ENCODE measurements around the gene MRPL48.
"Not testable (repeated sequence)": the region's sequence is repeated elsewhere in the genome, so short reads cannot be mapped to it uniquely, and the experiment has no call there.

Gene MRPL48

GRCh38 chr11:73779084-73779902 is 8.4 kb upstream of the MRPL48 start:
- DNase-seq (ENCODE audit: low read depth): peak; percentile 97

DNA sequence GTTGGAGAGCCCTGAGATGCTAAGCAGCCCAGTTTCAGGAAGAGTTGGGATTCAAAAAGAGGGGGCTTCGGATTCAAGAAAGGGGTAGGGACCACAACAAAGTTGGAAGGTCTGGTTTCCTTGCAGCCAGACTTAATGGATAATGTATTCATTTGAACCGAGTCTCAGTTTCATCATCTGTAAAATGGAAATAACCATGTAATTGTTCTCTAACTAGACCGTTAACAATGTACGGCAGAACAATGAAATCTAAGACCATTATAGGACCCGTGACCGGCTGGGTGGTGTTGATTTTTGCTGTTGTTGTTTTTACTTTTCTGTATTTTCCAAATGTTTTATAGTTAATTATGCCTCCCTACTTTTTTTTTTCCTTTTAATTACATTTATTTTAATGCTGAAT is 6.4 kb upstream of the MRPL48 start:
- DNase-seq (ENCODE audit: low read depth): no peak

DNA sequence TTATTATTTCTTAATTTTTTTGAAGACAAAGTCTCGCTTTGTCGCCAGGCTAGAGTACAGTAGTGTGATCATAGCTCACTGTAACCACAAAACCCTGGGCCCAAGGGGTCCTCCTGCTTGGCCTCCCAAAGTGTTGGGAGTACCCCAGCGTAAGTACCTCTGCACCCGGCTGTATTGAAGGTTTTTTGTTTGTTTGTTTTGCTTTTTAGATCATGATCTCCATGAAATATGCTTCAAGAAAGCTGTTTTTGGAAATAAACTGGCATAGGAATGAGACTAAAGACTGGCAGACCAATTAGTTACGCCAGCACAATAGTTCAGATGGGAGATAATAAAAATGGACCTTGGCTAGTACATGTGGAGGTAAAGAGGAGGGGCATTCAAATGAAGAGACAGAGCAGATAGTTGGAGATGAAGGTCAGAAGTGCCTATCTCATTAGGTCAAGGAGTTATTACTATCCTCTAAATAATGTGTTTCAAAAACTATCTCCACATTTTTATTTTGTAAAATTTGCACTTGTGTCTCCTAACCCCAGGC is 4.1 kb upstream of the MRPL48 start:
- no peak for DNase-seq (ENCODE audit: low read depth)

- DNase-seq (ENCODE audit: low read depth): no peak
These were observed 3.5 kb upstream of the MRPL48 start for GRCh38 chr11:73784080-73784634.

DNA sequence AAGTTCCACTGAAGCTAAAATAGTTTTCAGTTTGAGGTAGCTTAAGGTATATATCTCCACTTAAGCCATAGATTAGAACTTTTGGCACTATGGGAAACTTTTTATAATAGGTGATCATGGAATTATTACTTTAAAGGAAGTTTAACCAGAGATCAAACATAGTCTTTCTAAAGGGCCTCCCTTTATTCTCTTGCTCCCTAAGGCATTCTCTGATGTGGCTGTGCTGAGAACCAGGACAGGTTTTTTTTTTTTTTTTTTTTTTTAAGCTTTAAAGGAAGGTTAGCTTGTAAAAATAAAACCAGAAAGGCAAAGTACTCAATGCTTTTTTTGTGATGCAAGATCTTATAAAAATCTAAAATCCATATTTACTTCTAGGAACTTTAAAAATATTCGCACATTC is 2.9 kb upstream of the MRPL48 start:
- DNase-seq (ENCODE audit: low read depth): no peak

- DNase-seq (ENCODE audit: low read depth): not testable (repeated sequence)
These were observed 2.2 kb upstream of the MRPL48 start for GRCh38 chr11:73785467-73785866.

DNA sequence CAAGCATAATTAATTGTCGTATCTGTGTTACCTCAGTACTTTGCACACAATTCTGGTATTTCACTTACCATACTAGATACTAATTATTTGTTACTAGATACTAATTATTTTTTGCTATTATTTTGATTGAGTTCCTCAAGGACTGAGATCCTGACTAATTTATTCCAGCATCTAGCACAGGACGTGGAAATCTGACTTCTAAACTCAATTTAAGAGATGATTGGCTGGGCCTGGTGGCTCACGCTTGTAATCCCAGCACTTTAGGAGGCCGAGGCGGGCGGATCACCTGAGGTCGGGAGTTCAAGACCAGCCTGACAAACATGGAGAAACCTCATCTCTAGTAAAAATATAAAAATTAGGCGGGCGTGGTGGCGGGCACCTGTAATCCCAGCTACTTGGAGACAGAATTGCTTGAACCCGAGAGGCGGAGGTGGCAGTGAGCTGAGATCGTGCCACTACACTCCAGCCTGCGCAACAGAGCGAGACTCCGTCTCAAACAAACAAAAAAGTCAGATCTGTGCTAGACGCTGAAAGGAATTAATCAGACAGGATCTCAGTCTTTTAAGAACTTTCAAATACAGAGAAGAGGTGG is 527 bp upstream of the MRPL48 start:
- DNase-seq (ENCODE audit: low read depth): no peak

DNA sequence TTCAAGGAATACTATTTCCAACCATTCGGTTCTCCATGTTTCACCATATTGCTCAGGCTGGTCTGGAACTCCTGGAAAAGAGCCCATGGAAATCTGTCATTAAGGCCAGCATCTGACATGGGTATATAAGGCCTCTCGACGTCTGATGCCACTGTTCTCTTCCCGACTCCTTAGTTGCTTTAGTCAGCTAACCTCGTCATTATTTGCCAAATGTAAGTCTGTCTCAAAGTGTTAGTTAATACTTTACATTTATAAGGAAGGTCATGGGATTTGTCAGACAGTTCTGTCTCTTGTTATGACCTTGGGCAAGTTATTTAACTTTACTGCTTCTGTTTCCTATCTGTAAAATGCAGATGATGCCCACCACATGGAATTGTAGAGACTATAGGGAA is 1.6 kb downstream of the MRPL48 start:
- no peak for DNase-seq (ENCODE audit: low read depth)

DNA sequence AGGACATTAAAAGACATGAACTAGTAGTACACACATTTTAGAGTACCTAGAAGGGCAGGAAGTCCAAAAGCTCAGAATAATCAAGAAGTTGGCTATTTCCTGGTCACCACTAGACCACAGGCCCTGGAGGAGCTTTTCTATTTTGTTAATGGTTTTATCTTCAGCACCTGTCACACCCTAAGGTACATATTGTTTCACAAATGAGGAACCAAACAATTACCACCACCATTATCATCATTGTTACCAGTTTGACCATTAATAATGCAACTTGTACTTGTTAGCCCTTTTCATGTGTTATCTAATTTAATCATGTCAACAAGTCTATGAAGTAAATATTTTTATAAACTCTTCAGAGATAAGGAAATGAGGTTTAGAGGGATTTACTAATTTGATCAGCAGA is 4.9 kb downstream of the MRPL48 start:
- DNase-seq (ENCODE audit: low read depth): no peak

DNA sequence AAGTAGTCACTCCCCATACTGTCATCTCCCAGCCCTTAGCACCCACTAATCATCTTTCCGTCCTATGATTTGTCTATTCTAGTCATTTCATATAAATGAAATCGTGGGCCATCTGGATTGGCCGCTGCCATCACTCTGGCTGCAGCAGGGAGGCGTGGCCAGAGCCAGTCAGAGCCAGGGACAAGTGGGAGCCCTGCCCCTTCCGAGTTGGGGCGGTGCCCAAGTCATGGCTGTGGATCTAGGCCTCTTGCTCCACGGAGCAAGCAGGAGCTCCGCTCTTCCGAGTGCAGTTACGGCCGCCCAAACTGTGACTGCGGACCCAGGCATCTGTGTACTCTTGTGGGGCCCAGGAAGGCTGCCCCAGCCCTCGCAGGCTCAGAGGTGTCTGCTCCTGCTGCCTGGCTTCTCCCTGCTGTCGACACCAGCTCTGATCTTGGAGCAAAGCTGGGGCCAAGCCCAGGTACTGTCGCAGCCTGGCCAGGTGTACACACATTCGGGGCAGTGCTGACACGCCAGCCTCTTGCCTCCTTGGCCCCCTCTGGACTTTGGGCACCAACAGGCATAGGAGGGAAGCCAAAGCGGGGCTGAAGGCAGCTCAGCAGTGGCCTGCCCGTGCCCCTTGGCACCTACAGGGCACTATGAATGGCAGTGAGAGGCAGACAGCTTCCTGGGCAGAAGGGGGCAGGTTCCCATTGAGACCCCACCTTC is 8.4 kb downstream of the MRPL48 start:
- no peak for DNase-seq (ENCODE audit: low read depth)

DNA sequence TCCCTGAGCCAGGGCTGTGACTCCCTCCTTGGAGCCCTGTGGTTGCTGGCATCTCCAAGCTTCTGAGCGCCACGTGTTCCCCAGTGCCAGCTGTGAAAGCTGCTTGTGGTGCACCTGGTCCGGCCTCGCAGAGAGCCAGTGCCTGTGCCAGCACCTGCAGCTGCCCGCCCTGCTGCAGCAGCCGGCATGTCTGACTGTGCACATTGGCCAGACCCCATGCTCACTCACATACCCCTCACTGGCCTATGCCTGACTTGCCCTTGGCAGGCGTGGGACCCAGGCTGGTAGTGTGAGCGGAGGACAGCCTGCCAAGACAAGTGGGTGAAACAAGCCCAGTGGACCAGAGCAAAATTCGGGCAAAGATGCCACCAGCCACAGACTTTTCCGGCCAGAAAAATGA is 9.8 kb downstream of the MRPL48 start:
- no peak for DNase-seq (ENCODE audit: low read depth)

DNA sequence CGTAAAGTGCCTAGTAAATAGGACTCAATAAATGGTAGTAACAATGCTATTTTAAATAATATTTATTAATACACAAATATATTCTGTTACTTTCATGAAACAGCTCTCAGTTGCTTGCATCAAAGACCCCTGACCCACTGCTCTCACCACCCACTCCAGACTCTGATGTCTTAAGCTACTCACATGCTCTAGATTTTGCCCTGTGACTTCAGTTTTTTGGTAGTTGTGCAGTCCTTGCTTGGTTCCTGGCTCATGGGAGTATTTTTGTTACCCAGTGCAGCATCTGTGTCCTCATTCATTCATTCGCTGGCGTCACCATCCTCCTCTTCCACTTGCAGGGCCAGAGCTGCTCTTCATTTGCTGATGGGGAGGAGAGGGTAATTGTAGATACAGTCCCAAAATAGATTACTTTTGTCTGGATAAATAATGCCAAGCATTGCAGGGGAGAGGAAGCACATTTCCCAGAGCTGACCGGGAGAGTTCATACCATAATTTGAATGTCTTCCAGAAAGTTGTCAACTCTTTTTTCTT is 12.7 kb downstream of the MRPL48 start:
- DNase-seq (ENCODE audit: low read depth): no peak

- DNase-seq (ENCODE audit: low read depth): no peak
These were observed 13.5 kb downstream of the MRPL48 start for GRCh38 chr11:73801136-73801535.

DNA sequence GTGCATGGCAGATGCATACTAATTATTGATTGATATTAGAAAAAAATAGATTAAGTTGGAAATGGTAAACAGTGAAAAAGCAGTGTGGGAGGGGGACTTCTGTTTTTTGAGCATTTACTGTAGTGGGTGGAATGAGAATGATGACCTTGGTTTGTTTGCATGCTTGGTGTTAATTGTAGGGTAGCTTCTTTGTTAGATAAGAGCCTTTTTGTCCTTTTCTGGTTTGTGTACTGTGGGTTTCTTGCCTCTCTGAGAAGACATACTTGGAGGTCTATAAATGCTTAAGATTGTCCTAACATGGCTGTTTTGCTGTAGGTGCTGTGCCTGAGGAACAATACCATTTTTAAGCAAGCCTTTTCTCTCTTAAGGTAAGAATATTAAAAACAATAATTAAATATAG is 17.0 kb downstream of the MRPL48 start:
- DNase-seq (ENCODE audit: low read depth): no peak

DNA sequence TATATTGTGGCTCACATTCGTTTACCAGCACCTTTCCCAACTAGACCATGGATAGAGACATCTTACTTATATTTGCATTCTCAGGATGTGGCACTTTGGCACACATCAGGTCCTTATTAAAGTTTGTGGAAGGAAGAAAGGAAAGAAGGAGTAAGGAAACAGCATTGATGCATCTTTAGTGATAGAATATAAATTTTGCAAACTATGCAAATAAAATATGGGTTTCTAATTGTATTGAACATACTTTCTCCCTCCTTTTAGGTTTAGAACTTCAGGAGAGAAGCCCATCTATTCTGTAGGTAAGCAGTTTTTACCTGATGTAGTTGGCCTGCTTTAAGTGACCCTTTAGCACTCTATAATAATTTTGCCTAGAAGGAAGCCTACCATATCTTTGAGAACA is 20.4 kb downstream of the MRPL48 start:
- no peak for DNase-seq (ENCODE audit: low read depth)

DNA sequence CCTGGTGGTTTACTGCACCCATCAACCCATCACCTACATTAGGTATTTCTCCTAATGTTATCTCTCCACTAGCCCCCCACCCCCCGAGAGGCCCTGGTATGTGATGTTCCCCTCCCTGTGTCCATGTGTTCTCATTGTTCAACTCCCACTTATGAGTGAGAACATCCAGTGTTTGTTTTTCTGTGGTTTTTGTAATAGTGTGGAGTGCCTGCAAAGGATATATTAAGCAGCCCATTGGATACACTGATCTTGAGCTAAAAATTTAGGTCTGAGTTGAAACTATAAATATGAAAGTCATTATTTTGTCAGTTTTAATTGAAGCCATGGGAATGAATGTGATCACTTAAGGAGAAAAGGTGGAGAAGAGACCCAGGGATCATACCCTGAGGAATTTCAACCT is 23.0 kb downstream of the MRPL48 start:
- no peak for DNase-seq (ENCODE audit: low read depth)

- DNase-seq (ENCODE audit: low read depth): no peak
These were observed 24.6 kb downstream of the MRPL48 start for GRCh38 chr11:73812234-73812633.

- DNase-seq (ENCODE audit: low read depth): no peak
These were observed 27.1 kb downstream of the MRPL48 start for GRCh38 chr11:73814812-73815211.

DNA sequence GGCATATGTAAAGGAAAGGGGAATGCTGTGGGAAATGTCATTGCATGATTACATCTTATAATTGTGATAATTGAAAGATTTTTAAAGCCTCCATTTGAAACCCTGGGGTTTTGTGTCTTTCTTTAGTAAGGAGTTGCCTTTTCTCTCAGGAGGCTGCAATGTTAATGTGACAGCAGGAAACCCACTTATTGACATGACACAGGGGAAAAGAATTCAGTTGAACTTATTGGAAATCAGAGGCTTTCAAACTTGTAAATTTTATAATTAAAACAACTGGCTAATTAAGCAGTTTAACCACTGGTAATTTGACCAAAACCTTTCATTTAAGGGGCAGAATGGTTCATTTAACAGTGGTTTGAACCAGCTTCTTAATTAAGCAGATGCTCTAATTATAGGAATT is 31.2 kb downstream of the MRPL48 start:
- no peak for DNase-seq (ENCODE audit: low read depth)

DNA sequence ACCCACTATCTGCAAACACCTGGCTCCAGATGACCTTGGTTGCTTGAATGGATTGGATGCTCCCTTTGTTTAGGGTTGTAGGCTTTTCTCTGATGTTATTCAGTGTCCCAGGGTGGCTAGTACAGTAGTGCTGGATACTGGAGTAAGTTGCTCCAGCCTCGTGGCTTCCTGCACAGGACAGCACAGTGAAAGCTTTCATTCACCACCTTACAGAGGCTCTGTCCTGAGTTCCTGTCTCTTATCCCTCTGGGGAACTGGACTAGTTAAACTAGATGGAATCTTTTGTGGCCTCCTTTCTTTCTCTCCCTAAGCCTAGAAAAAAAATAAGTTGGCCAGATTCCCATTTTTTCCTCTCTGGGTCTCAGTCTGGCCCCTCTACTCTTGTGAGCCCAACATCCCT is 42.6 kb downstream of the MRPL48 start:
- DNase-seq (ENCODE audit: low read depth): no peak

DNA sequence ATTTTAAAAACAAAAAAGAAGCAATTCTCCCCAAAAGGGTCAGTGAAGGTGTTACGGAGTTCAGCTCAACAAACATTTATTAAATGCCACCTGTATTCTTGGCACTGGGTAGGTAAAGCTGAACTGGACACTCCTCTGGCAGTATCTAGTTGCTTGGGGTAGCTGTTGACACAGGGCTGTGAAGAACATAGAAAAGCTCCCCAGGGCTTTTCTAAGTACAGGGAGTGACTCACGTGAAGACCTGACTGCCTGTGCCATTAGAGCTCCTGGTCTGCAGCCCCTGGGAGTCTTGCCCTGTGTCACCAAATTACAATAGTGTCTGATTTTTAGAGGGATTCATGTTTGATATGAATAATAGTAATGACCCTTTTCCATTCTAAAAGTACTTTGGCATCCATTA is 45.4 kb downstream of the MRPL48 start:
- no peak for DNase-seq (ENCODE audit: low read depth)

DNA sequence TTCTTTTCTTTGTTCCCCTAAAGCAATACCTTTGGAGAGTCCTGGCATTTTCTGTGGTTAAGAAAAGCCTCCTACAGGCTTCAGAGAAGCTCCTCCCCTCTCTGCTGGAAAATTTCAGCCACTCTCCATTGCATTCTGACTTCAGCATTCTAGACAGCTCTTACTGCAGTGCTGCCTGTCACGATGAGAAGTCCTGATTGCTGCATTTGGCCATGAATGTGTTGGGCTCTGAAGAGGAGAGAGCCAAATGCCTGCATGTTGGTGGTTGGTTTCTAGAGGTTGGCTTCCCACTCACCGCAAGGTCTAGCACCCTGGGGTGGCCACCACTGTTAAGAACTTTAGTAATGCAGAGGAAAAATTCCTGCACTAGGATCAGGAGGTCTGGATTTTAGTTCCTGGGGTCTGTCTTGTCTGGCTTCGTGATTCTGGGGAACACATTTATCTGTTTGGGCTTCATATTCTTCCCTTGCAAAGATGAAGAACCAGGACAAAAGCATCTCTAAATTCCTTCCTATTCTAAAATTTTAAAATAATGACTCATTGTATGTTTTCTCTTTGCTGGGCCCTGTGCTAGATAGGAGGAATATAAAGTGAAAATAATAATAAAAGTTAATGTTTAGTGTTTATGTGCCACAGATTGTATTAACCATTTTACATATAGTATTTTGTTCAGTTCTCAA is 50.9 kb downstream of the MRPL48 start:
- DNase-seq (ENCODE audit: low read depth): no peak

Measured in activated gamma-delta T cell treated with anti-CD3 and anti-CD28 coated beads, Interleukin-2, amount 50 U/mL, for 16 hours (primary cell).